Measurements from ENCODE around the gene ATP5PD.
A peak's percentile ranks its signal among the peaks of the same experiment; 100 is the strongest.

The ATP5PD gene

DNA sequence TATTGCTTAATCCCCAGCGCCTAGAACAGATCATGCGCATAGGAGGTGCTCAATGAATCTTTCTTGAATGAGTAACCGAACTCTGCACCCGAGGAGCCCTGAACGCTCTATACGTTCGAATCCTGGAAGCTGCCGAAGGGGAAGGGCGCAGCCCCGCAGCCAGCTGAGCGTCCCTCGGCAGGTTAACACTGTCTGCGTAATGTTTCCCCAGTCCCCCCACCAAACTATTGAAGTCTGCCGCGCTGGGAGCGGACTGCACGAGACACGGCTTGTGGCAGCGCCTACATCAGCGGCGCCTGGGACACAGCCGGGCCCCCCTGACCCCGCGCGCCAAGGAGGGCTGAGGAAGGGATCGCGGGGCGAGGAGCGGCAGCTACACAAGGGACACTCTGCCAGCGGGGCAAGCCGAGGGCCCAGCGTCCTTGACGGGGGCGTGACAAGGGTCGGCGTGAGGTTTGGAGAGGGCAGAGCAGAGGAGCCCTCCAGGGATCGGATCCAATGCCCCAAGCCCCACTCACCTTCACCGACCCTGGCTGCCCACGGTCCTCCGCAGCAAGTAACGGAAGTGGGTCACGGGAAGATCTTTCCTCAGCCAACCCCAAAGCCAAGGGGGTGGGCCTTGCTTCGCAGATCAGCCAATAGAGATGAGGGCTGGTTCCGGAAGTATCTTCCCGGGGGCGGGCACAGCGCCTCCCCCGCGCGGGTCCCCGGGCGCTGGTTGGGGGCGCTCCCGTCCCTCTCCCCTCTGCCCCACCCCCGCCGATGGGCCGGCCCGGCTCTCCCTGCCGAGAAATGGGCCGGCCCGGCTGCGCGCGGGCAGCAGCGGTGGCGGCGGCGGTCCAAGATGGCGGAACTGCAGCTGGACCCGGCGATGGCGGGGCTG lies at the start of gene ATP5PD, which contains the start of gene KCTD2:
Gene ATP5PD (minus strand): TSS at position 563 of the 883 bp plus-strand sequence. CDS start 4,319 bp downstream, outside the sequence.
Gene KCTD2 (plus strand): TSS at position 819 of the 883 bp plus-strand sequence. CDS start 26 bp downstream, at position 845.
- ChIA-PET CTCF (interaction anchor here (2.5 to 2.9 kb wide), 2 partner anchors 8 to 67 kb away, joined by 12 to 13 read pairs; no protein-coding TSS in a partner anchor), POLR2A (interaction anchor here (1.0 kb wide), 1 partner anchor 35 kb away, joined by 3 read pairs; no protein-coding TSS in a partner anchor)
- peak; percentile 99 for DNase-seq (ENCODE audit: extremely low spot score)
- TF ChIP-seq, protein P1, sequence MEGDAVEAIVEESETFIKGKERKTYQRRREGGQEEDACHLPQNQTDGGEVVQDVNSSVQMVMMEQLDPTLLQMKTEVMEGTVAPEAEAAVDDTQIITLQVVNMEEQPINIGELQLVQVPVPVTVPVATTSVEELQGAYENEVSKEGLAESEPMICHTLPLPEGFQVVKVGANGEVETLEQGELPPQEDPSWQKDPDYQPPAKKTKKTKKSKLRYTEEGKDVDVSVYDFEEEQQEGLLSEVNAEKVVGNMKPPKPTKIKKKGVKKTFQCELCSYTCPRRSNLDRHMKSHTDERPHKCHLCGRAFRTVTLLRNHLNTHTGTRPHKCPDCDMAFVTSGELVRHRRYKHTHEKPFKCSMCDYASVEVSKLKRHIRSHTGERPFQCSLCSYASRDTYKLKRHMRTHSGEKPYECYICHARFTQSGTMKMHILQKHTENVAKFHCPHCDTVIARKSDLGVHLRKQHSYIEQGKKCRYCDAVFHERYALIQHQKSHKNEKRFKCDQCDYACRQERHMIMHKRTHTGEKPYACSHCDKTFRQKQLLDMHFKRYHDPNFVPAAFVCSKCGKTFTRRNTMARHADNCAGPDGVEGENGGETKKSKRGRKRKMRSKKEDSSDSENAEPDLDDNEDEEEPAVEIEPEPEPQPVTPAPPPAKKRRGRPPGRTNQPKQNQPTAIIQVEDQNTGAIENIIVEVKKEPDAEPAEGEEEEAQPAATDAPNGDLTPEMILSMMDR (IDR thresholded peaks at IDR 0.05; ENCODE audit: control extremely low read depth, extremely low read depth, low read depth, missing control alignments) = no peak

DNA sequence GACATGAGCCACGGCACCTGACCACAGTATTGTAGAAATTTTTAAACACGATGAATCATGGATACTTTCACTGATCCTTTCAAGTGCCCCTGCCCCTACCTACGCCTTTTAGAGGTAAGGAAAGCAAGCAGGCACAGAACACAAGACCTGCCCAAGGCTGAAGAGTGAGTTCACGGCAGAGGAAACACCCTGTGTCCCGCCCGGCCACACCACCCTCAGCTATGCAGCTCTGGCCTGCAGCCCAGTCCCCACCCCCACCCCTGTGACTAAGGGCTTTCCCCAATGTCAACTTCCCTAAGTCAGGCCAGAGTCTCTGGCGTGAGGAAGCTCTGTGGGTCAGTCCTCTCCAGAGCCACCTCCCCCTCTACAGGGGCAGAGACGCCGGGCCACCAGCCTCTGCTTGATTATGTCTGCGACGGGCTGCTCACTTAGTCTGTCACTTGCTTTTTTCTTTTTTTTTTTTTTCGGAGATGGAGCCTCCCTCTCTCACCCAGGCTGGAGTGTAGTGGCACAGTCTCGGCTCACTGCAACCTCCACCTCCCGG lies 49.4 kb upstream of the ATP5PD start:
- POLR2A ChIA-PET = no interaction called here
- TF ChIP-seq, protein P1 (IDR thresholded peaks at IDR 0.05; ENCODE audit: control extremely low read depth, extremely low read depth, low read depth, missing control alignments) = no peak
- CTCF ChIA-PET = interaction anchor here (1.3 to 5.4 kb wide), 5 partner anchors 10 to 135 kb away, joined by 3 to 34 read pairs (median 5); no protein-coding TSS in a partner anchor
- DNase-seq (ENCODE audit: extremely low spot score) = peak; percentile 51

DNA sequence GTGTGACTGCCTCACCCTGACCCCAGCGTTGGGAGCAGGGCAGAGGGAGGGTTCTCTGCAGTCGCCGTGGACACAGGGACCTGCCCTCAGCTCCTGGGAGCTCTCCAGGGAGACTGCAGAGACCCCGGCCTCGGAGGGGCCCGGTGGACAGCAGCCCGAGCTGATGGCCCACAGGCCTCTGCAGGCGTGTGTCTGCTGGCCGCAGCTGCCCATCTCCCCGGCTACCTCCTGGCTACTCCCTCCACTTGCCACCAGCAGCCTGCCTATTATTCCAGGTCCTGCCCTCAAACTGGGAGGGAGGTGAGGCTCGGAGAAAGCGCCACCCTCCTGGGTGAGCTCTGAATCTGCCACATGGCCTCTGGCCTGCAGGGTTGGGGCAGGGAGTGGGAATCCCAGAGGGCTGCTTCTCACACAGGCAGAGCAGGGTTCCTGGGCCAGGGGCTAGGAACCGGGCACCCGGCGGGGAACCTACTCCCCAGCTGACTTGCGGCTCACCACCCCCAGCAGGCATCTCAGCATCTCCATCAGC lies 48.2 kb upstream of the ATP5PD start:
- DNase-seq (ENCODE audit: extremely low spot score) = no peak
- TF ChIP-seq, protein P1 (IDR thresholded peaks at IDR 0.05; ENCODE audit: control extremely low read depth, extremely low read depth, low read depth, missing control alignments) = no peak
- POLR2A ChIA-PET = no interaction called here
- CTCF ChIA-PET = interaction anchor here (1.3 to 5.4 kb wide), 7 partner anchors 11 to 134 kb away, joined by 3 to 34 read pairs (median 5); no protein-coding TSS in a partner anchor

DNA sequence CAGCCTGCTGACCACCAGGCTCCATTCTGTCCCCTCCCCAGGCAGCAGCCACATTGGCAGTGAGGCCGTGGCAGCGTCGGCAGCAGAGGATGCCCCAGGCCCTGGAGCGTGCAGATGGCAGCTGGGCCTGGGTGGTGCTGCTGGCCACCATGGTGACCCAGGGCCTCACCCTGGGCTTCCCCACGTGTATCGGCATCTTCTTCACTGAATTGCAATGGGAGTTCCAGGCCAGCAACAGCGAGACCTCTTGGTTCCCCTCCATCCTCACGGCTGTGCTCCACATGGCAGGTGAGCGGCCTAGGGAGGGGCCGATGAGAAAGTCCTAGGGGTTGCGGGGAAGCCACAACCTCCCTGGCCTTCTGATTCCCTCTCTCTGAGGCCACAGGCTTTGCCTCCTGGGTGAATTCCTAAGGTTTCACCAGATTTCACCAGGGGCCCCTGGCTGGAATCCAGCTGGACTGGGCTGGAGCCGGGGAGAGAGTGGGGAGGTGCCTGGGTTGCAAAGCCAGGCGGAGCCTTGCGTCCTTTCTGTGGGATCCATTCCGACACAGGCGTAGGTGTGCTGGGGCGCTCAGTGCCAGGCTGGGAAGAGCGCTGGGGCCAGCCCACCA lies 46.9 kb upstream of the ATP5PD start:
- CTCF ChIA-PET = interaction anchor here (1.5 to 5.4 kb wide), 4 partner anchors 12 to 132 kb away, joined by 4 to 34 read pairs (median 4); no protein-coding TSS in a partner anchor

DNA sequence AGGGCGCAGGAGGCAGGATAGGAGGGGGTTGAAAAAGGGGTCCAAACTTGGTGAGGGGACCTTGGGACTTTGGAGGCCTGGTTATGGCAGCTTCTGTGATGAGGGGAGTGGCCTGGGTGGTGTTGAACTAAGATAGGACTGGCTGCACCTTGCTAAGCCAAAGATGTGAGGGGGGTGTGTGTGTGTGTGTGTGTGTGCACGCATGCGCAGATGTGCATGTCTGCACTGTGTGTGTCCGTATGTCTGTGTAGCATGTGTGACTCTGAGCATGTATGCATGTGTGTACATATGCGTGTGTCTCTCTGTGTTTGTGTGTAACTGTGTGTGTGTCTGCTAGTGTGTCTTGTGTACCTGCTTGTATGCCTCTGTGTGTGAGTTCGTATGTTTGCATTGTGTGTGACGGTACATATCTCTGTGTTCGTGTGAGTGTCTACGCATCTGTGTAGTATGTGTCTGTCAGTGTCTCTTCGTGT lies 45.1 kb upstream of the ATP5PD start:
- TF ChIP-seq, protein P1 (IDR thresholded peaks at IDR 0.05; ENCODE audit: control extremely low read depth, extremely low read depth, low read depth, missing control alignments) = no peak
- ChIA-PET POLR2A (no interaction called here), CTCF (interaction anchor here (2.2 to 6.3 kb wide), 2 partner anchors 14 to 22 kb away, joined by 9 to 36 read pairs; no protein-coding TSS in a partner anchor)
- DNase-seq (ENCODE audit: extremely low spot score) = no peak

More for the DNA sequence above, 46.9 kb upstream of the ATP5PD start:
- DNase-seq (ENCODE audit: extremely low spot score) = no peak
- POLR2A ChIA-PET = no interaction called here
- TF ChIP-seq, protein P1 (IDR thresholded peaks at IDR 0.05; ENCODE audit: control extremely low read depth, extremely low read depth, low read depth, missing control alignments) = no peak
